H1 (cell line): ENCODE results near the gene TP73. TPM values are rescaled to one million over a fixed set of nuclear protein-coding genes. Genes with fewer than 3 reads are reported as not detected.

Experiments used
- JUN ChIP-seq: IDR thresholded peaks from 2 replicates; pipeline ENCODE4 v1.6.1; 2011; ENCODE audit warnings: low read depth, mild to moderate bottlenecking, improper control_type of control experiment, low read length
- JUND ChIP-seq: IDR thresholded peaks from 2 replicates; pipeline ENCODE4 v1.6.1; 2011; ENCODE audit warnings: mild to moderate bottlenecking, improper control_type of control experiment, low read length
- POLR2AphosphoS5 ChIP-seq: IDR thresholded peaks from 2 replicates; pipeline ENCODE4 v1.6.1; 2011; ENCODE audit warnings: low read depth, low read length
- SAP30 ChIP-seq: fragments of 300-600 bp; sonication (generic); IDR thresholded peaks from 2 replicates; pipeline ENCODE4 v1.7.1; 2012; ENCODE audit warnings: low read length, moderate library complexity, mild to moderate bottlenecking, inconsistent platforms; ENCODE audit not compliant: insufficient read depth, insufficient replicate concordance
- USF2 ChIP-seq: IDR thresholded peaks from 2 replicates; pipeline ENCODE4 v1.6.1; 2011; ENCODE audit warnings: low read length, improper control_type of control experiment
- polyA plus RNA-seq, 7 experiments: library from polyadenylated mRNA; depleted of rRNA in 3 of 7; stranded (reverse) in 5 of 7; unstranded in 2 of 7; fragments of >200 nt in 5 of 7; fragments of 200-250 nt in 2 of 7; gene quantifications; 1 replicate in 5 of 7; 2 replicates in 1 of 7; 4 replicates in 1 of 7; pipeline versions ENCODE4 v1.2.1 to v1.2.3, GENCODE V29; 2011 to 2013; ENCODE audit warnings: missing spikeins in 2 of 7, mixed read lengths in 2 of 7
- total RNA-seq: library from RNA; stranded (reverse); fragmentation: NEBNext Ultra II Directional; extraction: Animal tissue kit (Norgen Biotek cat#: 25700); gene quantifications from 2 replicates; pipeline ENCODE4 v1.2.1, GENCODE V29; 2021
- TF ChIP-seq, protein P1 (sequence below): fragments of 300-600 bp; sonication (generic); IDR thresholded peaks from 2 replicates; pipeline ENCODE4 v1.7.1; 2012; ENCODE audit warnings: low read length, moderate library complexity, mild to moderate bottlenecking, inconsistent platforms; ENCODE audit not compliant: insufficient replicate concordance

TP73 gene
- total and polyA plus RNA-seq, 2 of the 8 experiments (the other 6 are each of a cell fraction or from before 2014, with no cell fraction given) = 2.6 to 3.1 TPM

DNA sequence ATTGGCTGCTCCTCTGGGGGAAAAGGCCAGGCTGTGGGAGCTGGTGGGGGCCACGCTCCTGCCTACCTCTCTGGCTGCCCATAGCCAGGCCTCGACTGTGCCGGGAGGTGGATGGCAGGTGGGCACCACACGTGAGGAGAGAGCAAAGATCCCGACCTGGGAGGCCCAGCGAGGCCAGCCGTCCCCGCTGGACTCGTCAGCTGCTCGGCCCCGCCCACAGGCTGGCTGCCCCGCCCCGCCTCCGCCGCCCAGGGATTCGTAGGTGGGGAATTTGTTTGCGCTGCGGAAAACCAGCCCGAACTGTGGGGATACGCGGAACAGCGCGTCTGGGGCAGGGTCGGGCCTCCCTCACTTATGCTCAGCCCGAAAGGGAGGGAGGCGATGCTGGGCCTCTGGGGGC lies 31.7 kb downstream of the TP73 start (continued):
- TF ChIP-seq, protein P1, sequence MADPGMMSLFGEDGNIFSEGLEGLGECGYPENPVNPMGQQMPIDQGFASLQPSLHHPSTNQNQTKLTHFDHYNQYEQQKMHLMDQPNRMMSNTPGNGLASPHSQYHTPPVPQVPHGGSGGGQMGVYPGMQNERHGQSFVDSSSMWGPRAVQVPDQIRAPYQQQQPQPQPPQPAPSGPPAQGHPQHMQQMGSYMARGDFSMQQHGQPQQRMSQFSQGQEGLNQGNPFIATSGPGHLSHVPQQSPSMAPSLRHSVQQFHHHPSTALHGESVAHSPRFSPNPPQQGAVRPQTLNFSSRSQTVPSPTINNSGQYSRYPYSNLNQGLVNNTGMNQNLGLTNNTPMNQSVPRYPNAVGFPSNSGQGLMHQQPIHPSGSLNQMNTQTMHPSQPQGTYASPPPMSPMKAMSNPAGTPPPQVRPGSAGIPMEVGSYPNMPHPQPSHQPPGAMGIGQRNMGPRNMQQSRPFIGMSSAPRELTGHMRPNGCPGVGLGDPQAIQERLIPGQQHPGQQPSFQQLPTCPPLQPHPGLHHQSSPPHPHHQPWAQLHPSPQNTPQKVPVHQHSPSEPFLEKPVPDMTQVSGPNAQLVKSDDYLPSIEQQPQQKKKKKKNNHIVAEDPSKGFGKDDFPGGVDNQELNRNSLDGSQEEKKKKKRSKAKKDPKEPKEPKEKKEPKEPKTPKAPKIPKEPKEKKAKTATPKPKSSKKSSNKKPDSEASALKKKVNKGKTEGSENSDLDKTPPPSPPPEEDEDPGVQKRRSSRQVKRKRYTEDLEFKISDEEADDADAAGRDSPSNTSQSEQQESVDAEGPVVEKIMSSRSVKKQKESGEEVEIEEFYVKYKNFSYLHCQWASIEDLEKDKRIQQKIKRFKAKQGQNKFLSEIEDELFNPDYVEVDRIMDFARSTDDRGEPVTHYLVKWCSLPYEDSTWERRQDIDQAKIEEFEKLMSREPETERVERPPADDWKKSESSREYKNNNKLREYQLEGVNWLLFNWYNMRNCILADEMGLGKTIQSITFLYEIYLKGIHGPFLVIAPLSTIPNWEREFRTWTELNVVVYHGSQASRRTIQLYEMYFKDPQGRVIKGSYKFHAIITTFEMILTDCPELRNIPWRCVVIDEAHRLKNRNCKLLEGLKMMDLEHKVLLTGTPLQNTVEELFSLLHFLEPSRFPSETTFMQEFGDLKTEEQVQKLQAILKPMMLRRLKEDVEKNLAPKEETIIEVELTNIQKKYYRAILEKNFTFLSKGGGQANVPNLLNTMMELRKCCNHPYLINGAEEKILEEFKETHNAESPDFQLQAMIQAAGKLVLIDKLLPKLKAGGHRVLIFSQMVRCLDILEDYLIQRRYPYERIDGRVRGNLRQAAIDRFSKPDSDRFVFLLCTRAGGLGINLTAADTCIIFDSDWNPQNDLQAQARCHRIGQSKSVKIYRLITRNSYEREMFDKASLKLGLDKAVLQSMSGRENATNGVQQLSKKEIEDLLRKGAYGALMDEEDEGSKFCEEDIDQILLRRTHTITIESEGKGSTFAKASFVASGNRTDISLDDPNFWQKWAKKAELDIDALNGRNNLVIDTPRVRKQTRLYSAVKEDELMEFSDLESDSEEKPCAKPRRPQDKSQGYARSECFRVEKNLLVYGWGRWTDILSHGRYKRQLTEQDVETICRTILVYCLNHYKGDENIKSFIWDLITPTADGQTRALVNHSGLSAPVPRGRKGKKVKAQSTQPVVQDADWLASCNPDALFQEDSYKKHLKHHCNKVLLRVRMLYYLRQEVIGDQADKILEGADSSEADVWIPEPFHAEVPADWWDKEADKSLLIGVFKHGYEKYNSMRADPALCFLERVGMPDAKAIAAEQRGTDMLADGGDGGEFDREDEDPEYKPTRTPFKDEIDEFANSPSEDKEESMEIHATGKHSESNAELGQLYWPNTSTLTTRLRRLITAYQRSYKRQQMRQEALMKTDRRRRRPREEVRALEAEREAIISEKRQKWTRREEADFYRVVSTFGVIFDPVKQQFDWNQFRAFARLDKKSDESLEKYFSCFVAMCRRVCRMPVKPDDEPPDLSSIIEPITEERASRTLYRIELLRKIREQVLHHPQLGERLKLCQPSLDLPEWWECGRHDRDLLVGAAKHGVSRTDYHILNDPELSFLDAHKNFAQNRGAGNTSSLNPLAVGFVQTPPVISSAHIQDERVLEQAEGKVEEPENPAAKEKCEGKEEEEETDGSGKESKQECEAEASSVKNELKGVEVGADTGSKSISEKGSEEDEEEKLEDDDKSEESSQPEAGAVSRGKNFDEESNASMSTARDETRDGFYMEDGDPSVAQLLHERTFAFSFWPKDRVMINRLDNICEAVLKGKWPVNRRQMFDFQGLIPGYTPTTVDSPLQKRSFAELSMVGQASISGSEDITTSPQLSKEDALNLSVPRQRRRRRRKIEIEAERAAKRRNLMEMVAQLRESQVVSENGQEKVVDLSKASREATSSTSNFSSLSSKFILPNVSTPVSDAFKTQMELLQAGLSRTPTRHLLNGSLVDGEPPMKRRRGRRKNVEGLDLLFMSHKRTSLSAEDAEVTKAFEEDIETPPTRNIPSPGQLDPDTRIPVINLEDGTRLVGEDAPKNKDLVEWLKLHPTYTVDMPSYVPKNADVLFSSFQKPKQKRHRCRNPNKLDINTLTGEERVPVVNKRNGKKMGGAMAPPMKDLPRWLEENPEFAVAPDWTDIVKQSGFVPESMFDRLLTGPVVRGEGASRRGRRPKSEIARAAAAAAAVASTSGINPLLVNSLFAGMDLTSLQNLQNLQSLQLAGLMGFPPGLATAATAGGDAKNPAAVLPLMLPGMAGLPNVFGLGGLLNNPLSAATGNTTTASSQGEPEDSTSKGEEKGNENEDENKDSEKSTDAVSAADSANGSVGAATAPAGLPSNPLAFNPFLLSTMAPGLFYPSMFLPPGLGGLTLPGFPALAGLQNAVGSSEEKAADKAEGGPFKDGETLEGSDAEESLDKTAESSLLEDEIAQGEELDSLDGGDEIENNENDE = no peak
- TF ChIP-seq JUND (no peak), JUN (no peak), POLR2AphosphoS5 (no peak), SAP30 (no peak), USF2 (no peak)
- TF ChIP-seq, all 59 proteins: peak for 3
